HG03175 (cell line): ENCODE data around the gene GATB.

Experiments used
- ATAC-seq: cut with Tn5 transposase; IDR thresholded peaks from one replicate; pipeline ENCODE4 v1.9.1; 2021; ENCODE audit warnings: mild to moderate bottlenecking, moderate library complexity; ENCODE audit not compliant: unreplicated experiment

GATB gene

GRCh38 chr4:151676301-151676700, 84.5 kb downstream of the GATB start:
- no peak for ATAC-seq

GRCh38 chr4:151675411-151675971, 85.3 kb downstream of the GATB start:
- ATAC-seq = no peak

- no peak for ATAC-seq
Measured at GRCh38 chr4:151674804-151675391, 85.9 kb downstream of the GATB start.

- no peak for ATAC-seq
Measured at GRCh38 chr4:151673908-151674520, 86.8 kb downstream of the GATB start.

GRCh38 chr4:151672996-151673395, 87.8 kb downstream of the GATB start:
- ATAC-seq = no peak

GRCh38 chr4:151671541-151672059, 89.2 kb downstream of the GATB start:
- ATAC-seq = no peak

- ATAC-seq = no peak
Measured at GRCh38 chr4:151670843-151671242, 90.0 kb downstream of the GATB start.

- no peak for ATAC-seq
Measured at GRCh38 chr4:151669990-151670389, 90.8 kb downstream of the GATB start.

GRCh38 chr4:151668689-151669402, 92.0 kb downstream of the GATB start:
- no peak for ATAC-seq

- no peak for ATAC-seq
Measured at GRCh38 chr4:151667666-151668065, 93.1 kb downstream of the GATB start.

- ATAC-seq = no peak
Measured at GRCh38 chr4:151667048-151667447, 93.8 kb downstream of the GATB start.

- no peak for ATAC-seq
Measured at GRCh38 chr4:151666501-151666900, 94.3 kb downstream of the GATB start.

- no peak for ATAC-seq
Measured at GRCh38 chr4:151665785-151666127, 95.1 kb downstream of the GATB start.

- no peak for ATAC-seq
Measured at GRCh38 chr4:151665022-151665784, 95.6 kb downstream of the GATB start.

- no peak for ATAC-seq
Measured at GRCh38 chr4:151664289-151664688, 96.5 kb downstream of the GATB start.

GRCh38 chr4:151663109-151663508, 97.7 kb downstream of the GATB start:
- no peak for ATAC-seq

- ATAC-seq = no peak
Measured at GRCh38 chr4:151661873-151662272, 98.9 kb downstream of the GATB start.

GRCh38 chr4:151660676-151661075, 100.1 kb downstream of the GATB start:
- ATAC-seq = no peak

- ATAC-seq = no peak
Measured at GRCh38 chr4:151659601-151660364, 101.0 kb downstream of the GATB start.

GRCh38 chr4:151658959-151659600, 101.7 kb downstream of the GATB start:
- no peak for ATAC-seq
